Anterior cingulate cortex (tissue), 58 donors: ENCODE results near the gene ZDHHC11B.
"Not testable (repeated sequence)": the region's sequence is repeated elsewhere in the genome, so short reads cannot be mapped to it uniquely, and the experiment has no call there.

Source experiments
- DNase-seq, 58 donors: peaks; one replicate each; lab custom pipeline; 2025; lab: John Stamatoyannopoulos, UW

The ZDHHC11B gene

DNA sequence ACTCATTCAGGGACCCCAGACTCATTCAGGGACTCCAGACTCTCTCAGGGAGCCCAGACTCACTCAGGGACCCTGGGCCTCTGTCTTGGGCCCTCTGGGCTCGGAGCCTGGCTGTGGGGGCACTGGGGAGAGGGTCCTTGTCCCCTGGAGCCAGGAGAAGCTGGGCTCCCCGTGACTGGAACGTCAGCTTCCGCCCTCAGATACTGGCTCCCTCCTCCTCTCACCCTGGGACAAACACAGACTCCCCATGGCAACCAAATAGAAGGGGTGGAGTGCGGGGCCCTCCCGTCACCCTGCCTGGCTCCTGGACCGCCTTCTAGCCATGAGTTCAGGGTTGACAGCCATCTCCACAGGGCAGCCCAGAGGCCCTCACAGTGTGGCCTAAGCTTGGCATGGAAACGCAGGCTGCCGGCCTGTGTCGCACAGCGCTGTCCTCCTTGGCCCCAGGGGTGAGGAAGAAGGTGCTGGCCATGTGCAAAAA is 27.6 kb downstream of the ZDHHC11B start:
- DNase-seq, result no peak

- DNase-seq, result no peak
Measured at GRCh38 chr5:756171-756570, 28.4 kb downstream of the ZDHHC11B start.

DNA sequence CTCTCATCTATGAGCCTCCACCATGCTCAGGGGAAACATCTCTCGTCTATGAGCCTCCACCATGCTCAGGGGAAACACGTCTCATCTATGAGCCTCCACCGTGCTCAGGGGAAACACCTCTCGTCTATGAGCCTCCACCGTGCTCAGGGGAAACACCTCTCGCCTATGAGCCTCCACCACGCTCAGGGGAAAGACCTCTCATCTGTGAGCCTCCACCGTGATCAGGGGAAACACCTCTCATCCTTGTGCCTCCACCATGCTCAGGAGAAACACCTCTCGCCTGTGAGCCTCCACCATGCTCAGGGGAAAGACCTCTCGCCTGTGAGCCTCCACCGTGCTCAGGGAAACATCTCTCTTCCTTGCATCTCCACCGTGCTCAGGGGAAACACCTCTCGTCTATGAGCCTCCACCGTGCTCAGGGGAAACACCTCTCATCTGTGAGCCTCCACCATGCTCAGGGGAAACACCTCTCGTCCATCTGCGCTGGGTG is 30.3 kb downstream of the ZDHHC11B start:
- DNase-seq, result not testable (repeated sequence)

GRCh38 chr5:753567-754142 is 30.9 kb downstream of the ZDHHC11B start:
- not testable (repeated sequence) for DNase-seq

DNA sequence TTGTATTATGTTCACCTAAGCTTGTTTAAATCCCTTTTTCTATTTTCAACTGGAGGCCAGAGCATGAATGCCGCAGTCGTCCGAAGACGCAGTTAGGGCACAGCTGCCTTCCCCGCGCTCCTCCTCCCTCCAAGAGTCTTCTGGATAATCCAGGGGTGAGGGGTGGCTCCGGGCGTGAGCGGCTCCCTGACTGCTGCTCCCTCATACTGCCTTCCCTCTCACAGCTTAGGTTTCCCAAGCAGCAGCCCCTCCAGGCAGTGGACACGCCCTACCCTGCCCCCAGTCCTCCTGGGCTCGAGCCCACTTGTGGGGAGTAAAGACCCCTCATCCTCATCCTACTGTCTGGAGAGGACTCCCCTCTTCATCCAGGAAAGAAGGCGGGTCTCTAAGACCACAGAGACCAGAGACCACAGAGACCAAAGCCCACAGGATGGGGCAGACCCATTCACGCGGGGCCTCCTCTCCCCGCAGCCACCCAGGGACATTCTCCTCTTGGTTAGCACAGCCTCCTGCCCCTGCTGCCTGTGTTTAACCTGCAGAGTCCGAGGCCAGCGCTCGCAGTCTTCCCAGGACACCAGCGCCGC is 31.9 kb downstream of the ZDHHC11B start:
- DNase-seq, result not testable (repeated sequence)

DNA sequence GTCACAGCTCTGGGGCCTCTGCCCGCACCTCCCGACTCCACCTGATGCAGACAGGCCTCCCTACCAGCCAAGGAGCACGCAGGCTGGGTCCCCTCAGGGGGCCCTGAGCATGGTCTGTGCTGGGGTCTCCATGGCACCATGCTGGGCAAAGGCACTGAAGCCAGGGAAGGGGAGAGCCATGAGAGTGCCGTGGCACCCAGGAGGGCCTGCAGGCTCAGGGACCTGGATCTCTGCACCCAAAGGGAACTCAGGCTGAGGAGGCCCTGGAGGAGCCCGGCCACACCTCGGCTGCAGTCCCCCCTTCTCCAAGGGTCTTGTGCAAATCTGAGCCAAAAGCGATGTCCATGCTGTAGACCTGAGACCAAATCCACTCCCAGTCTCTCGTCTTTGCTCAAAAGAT is 32.5 kb downstream of the ZDHHC11B start:
- not testable (repeated sequence) for DNase-seq

DNA sequence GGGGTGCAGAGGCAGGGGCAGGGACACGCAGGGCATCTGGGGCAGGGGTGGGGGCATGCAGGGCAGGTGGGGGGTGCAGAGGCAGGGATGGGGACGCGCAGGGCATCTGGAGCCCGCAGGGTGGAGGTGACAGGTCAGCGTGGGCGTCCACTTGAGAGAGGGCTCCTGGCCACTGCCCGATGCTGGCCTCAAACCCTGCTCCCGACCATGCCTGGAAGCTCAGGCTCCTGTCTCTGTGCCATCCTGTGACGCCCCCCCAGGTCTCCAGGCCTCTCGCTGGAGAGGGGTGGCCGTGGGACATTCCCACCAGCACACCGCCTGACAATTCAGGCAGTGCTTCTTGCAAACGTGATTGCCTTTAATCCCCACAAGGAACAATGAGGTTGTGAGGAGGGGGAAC is 33.0 kb downstream of the ZDHHC11B start:
- no peak for DNase-seq

- DNase-seq, result not testable (repeated sequence)
Measured at GRCh38 chr5:750226-750625, 34.3 kb downstream of the ZDHHC11B start.

- no peak for DNase-seq
Measured at GRCh38 chr5:749101-749670, 35.3 kb downstream of the ZDHHC11B start.

DNA sequence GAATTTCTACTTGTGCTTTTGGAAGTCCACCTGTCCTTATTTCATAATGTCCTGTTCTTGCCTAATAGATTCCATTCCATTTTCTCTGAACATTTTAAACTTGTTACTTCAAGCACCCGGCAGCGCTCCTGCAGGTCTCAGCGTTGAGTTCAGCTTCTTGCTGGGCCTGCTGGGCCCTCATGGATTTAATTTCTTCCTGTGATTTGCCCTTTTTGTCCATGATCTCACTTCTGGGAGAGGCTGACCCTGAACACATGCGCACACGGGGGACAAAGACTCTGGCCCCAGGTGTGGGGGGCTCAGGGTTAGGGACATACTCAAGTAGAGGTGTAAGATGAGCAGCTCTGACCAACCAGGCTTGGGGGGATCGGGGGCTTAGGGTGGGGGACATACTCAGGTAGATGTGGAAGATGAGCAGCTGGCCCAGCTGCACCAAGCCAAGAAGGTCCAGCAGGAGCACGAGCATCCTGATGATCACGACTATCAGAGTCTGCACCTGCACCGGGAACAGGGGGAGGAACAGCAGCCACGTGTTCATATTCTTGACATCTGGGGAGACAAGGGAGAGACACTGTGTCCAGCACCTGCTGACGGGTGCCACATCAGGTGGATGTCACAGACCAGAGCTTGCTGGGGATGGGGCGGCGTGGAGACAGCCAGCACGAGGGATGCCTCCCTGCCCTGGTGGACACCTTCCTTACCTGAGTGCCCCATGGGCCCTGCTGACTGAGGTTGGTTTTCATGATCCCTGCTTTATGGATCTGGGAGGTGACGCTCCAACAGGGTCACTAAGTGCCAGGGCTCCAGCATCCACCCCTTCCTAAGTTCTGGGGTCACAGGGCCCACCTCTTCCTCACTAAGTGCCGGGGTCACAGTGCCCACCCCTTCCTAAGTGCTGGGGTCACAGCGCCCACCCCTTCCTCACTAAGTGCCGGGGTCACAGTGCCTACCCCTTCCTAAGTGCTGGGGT is 36.2 kb downstream of the ZDHHC11B start:
- not testable (repeated sequence) for DNase-seq

DNA sequence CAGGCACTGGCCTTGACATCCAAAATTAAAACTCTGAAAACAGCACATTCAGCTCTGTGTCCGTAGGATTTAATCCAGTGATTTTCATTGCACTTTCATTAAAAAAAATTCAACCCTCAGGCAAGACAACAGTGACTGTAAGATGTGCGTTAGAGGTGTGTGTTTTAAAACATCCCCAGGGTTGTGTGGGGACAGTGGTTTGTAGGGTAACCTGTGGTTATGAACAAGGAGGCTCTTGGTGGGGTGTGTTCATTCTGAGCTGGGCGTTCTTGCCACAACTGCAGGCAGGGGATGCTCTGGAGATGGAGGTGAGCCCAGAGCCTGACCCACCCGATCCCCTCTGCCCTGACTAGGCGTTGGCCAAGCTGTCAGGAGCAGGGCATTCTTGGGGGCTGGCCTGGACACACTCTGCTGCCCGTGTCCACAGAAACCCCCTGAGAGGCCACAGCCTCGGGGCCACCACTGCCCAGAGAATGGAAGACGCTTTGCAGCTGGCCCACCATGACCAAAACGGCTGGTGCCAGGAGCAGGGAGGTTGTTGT is 37.2 kb downstream of the ZDHHC11B start:
- not testable (repeated sequence) for DNase-seq

DNA sequence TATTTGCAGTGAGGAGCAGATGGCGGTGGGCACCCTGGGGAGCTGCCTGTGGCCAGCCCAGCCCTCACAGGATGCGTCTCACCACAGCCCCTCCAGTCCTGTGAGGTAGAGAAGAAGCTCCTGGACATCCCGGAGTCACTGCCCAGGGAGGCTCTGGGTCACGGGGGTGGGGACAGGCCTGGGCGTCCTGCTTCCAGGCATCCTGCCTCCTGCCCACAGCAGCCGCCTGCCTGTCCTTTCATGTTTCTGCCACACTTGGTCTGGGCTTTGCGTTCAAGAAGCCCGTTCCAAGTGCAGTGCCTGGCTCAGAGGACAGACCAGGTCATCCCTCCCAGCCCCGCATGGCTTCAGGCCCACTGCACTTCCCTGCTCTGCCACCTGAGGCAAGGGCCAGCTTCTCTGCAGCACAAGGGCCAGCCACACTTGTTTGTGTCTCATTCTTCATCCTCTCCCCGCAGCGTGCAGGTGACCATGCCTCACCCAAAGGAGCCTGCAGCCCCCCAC is 38.2 kb downstream of the ZDHHC11B start:
- no peak for DNase-seq

GRCh38 chr5:745272-746142 is 39.0 kb downstream of the ZDHHC11B start:
- not testable (repeated sequence) for DNase-seq

GRCh38 chr5:743696-744404 is 40.7 kb downstream of the ZDHHC11B start:
- not testable (repeated sequence) for DNase-seq

DNA sequence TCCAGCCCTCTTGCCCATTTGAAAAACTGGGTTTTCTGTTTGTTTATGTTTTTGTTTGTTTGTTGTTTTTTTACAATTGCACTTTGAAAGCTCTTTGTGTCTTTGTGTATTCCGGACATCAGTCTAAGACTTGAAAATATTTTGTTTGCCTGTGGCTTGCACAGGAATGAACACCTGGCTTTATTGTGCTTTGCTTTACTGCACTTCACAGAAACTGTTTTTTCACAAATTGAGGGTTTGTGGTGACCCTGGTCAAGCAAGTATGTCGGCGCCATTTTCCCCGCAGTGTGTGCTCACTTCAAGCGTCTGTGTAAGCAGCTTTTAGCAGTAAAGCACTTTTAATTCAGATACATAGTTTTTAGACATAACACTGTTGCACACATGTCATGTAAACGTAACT is 42.3 kb downstream of the ZDHHC11B start:
- DNase-seq, result not testable (repeated sequence)

GRCh38 chr5:734145-734544 is 50.4 kb downstream of the ZDHHC11B start:
- DNase-seq, result not testable (repeated sequence)

DNA sequence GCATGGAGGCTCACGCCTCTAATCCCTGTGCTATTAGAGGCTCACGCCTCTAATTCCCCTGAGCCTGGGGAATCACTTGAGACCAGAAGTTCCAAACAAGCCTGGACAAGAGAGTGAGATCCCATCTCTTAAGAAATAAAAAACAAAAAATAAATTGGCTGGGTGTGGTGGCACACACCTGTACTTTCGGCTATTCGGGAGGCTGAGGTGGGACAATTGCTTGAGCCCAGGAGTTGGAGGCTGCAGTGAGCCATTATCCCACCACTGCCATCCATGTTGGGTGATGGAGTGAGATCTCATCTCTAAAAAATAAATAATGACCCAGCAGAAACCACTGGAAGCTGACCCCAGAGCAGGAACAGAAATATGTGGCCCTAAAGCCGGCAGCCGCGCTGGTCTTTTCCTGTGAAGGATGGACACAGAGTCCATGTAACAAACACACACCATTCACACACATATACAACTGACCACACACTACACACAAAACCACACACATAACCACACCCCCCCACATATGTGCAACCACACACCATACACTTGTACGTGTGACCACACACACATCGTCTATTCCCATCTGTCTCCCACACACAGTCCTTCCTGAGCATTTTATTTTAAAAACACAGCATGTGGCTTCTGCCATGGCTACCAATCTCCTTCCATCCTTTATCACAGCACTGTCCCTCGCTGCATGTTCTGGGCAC is 51.6 kb downstream of the ZDHHC11B start:
- DNase-seq, result not testable (repeated sequence)

DNA sequence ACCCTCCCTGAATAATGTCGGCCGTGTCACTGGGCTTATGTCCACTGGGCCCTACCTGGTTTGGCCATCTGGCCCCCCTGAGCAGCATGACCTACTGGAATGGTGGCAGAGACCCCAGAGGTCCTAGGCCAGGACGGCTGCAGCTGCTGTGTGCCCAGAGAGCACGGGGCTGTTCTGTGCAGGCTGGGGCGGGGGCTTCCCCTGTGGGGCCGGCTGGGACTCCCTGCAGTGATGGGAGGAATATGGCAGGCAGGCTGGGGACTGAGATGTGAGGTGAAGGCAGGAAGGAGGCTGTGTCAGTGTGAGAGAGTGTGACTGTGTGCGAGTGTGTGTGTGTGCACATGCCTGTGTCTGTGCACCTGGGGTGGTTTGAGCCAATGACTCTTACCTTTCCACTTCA is 55.3 kb downstream of the ZDHHC11B start:
- not testable (repeated sequence) for DNase-seq
